Measurements from ENCODE around the gene PSG11.
"Not testable (repeated sequence)": the region's sequence is repeated elsewhere in the genome, so short reads cannot be mapped to it uniquely, and the experiment has no call there.

The PSG11 gene

DNA sequence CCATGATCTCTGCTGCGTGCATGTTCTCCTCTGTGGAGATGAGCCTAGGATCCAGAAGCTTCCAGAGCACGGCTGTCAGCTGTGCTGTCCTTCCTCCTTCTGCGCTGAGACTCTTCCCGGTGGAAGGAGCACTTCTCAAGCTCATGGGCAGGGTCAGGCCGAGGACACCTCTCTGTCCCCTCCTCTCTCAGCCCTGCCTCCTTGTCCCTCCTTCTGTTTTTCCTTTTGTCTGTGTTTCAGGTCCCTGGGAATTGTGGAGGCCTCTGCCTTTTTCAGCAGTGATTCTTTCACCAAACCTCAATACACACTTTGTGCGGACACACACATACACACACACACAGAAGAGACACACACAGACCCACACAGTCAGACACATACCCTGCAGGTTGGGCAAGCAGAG, at the start of gene PSG11:
Gene PSG11 (minus strand): TSS at position 101 of the 400 bp plus-strand sequence. CDS start 97 bp downstream, at position 4.
- not testable (repeated sequence) for DNase-seq

DNA sequence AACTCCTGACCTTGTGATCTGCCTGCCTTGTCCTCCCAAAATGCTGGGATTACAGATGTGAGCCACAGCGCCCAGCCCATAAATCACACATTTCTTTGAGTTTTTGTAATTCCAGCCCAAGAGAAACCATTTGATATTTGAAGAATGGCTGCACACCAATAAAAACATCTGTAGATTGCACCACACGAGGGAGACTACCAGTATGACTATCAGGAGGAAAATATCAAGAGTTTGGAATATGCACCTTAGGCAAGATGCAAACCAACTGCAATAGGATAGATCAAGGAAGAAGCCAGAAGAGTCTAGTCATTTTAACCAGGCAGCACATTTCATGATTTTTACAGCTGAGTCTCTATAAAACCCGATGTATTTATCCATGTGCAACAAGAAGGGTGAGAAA, 36.1 kb upstream of the PSG11 start:
- DNase-seq: not testable (repeated sequence)

DNA sequence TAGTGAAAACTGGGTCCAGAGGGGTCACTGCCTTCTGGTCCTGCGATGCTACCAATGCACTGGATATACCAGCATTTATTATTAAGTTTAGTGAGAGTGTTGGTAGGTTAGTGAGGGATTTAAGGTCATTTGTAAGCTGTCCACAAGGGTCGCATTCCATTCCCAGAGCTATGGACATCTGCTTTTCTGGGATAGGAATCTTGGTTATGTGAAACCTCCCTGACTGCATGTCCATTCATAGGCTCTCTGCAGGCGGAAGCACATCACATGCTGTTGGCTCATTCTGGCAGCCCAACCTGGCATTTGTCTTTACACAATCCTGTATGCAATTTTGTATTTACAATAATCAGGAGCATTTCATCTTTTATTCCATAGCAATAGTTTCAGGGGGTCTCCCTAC, 35.1 kb upstream of the PSG11 start:
- DNase-seq: not testable (repeated sequence)

DNA sequence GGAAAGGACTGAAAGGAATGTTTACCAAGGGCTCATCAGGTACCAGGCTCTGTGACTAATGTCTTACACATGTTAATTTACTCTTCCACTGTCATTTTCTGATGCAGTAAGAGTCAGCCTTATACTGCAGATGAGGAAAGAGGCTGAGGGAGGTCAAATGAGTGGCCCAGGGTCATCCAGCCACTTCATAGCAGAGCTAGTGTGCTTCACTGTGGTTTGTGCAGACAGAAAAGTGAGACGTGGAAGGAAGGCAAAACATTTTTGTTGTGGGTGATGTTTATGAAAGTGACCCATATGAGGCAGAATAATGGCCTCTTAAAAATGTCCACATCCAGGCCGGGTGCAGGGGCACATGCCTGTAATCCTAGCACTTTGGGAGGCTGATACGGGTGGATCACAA, 34.0 kb upstream of the PSG11 start:
- DNase-seq: not testable (repeated sequence)

DNA sequence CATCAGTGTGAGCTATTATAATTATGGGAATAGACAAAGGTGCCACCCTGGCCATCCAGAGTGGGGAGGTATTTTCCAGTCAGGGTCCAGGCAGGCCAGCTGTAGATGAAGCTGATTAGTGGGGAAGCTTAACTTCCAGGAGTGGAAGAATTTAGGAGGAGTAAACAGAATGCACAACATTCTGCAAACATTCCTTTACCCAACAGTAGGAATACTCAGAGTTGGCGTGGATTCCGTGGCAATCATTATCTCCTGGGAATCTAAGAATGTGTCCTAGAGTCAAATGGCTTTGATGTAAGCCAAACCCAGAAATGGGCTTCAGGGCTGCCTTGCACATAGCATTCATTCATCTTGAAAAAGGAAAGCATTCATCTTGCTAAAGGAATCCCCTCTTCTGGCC, 33.2 kb upstream of the PSG11 start:
- not testable (repeated sequence) for DNase-seq

DNA sequence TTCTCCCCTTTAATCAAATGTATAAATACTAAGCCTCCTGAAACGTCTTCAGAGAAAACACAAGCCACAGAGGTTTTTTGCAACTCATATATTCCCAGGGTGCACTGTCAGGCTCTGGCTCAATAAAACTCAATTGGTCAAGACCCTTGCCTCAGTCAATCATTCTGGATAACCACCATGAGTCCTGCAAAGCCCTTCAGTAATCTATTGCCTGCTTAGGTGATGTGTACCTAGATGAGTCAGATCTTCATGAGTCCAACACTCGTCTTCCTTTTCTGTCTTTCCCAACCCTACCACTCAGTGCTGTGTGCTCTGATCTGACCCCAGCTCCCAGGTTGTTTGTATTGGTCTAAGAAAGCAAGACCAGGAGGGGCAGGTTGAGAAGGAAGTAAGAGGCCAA, 32.2 kb upstream of the PSG11 start:
- DNase-seq: not testable (repeated sequence)

DNA sequence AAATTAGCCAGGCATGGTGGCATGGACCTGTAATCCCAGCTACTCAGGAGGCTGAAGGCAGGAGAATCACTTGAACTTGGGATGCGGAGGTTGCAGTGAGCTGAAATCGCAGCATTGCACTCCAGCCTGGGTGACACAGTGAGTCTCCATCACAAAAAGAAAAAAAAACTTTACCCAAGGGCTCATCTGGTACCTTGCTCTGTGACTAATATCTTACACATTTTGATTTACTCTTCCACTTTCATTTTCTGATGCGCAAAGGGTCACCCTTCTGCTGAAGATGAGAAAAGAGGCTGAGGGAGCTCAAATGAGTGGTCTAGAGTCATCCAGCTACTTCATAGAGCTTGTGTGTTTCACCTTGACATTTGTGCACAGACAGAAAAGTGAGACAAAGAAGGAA, 21.7 kb upstream of the PSG11 start:
- not testable (repeated sequence) for DNase-seq

DNA sequence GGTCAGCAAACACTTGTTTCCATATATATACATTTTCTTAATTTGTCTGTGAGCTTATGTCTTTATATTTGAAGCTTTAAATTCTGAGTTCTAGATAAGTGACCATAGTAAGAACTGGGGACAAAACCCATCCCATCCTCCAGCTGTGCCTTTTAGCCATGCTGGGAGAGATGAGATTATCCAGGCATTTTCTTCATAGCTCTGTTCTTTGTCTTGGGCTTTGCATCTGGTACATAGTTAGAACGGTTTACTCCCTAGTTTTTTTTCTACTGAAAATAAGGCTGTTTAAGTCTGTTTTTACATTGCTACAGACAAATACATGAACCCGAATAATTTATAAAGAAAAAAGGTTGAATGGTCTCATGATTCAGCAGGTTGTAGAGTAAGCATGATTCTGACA, 20.3 kb upstream of the PSG11 start:
- not testable (repeated sequence) for DNase-seq

DNA sequence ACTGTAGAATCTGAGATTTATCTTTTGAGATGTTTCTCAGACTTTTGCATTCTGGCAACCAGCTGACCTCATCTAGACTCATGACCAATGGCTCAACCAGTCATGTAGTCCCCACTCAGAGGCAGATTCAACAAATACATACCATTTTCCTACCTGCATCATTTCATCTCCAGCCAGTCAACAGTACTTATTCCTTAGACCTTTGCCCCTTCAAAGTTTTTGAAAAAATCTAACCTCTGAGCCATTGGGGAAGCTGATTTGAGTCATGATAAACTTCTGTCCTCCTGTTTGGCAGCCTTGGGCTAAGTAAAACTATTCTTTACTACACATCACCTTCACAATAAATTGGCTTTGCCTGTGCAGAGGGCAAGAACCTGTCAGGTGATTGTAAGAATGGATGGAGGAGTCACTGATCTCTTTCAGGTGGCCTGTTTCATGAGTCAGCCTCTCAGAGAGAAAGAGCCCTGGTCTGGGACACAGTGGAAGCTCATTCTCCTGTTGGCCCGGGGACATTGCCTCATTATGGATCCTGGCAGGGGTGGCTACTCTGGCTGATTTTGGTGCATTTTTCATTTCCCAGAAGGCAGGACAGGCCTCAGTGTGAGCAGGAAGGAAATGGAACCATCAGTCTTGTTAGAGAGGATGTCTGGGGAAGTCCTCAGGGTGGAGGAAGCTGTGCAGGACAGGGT, 17.4 kb upstream of the PSG11 start:
- not testable (repeated sequence) for DNase-seq

DNA sequence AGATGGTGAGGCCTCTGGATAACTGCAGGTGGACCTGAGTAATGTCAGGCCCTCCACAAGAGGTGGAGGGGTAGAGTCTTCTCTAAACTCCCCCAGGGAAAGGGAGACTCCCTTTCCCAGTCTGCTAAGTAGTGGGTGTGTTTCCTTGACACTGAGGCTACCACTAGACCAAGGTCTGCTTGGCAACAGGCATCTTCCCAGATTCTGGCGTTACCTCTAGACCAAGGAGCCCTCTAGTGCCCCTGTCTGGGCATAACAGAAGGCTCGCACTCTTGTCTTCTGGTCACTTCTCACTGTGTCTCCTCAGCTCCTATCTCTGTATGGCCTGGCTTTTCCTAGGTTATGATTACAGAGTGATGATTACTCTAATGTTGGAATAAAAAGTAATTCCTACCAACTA, 5.4 kb upstream of the PSG11 start:
- DNase-seq: not testable (repeated sequence)

DNA sequence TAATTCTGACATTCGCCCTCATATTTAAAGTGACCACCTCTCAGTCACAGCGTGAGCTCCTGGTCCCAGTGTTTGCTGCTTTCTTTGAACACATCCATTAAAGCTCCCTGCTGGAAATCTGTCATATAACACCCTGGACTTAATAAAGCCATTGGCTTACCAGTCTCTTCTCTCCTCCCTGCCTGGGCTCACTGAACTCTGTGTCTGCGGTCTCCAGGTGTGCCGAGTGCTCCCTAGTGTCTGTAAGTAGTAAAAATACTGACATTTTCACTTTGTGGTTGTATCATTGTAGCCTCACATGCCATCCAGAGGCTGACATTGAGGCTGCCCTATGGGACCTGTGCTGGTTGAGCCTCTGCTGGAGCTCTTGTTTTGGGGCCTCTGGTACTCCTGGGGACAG, 2.6 kb upstream of the PSG11 start:
- no peak for DNase-seq

DNA sequence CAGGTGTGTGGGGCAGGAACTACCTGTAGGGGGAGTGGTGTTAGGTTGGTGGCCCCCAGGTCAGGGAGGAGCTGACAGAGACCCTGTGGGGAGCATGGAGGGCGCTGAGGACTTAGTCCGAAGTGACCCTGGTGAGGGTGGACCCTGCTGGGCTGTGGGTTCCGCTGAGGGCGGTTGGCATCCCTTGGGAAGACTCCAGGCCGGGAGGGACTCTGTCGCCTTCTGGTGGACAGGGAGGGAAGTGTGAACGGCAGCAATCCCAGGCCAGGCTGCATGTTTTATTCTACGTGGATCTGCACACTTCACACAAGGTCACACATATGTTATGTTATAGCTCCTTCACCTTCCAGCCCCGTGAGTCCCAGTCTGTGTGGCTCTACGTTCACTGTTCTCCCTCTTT, 1.7 kb upstream of the PSG11 start:
- DNase-seq: not testable (repeated sequence)

DNA sequence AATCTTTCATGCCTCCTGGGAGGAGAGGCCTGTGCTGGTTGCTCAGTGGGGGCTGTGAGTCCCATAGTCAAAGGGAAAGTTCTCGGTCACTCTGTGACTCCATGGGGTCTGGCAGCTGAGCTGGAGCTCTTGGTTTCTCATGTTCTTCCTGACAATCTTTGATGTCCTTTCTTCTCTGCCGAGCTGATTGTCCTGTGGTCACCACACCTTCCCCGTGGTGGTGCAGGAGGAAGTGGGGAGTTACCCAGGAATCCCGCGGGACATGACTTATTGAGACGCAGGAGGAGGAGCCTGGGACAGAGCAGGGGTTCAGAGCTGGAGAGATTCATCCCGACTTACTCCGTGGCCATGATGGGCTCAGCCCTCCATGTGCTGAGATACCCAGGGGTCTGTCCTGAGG, 792 bp upstream of the PSG11 start:
- DNase-seq: not testable (repeated sequence)

DNA sequence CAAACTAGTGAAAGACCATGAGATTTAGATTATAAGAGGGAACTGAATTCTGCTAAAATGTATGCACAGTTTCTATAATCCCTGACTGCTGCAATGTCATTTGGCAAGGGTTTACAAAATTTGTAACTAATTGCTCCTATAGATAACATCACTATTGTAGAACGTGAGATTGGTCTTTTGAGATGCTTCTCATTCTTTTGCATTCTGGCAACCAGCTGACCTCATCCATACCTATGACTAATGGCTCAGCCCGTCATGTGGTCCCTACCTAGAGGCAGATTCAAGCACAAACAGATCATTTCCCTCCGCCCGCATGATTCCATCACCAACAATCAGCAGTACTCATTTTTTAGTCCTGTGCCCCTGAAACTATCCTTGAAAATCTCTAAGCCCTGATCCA, 4.2 kb downstream of the PSG11 start:
- DNase-seq: not testable (repeated sequence)

DNA sequence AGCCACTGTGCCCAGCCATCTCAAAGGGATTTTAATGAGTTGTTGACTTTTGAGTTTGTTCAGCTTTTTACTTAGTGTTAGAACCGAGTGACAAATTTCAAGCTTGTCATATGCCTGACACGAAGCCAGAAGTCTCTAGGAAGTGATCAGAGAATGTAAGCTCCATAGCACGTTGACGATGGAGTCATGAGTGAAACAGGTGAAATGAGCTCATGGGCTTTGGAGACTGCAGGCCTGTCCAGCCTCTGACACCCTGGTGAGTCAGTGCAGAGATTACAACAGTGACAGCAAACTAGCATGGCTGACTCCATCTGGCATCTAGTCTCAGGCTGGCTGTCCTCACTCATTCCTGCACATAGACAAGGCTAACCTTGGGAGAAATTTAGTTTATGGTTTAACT, 4.6 kb downstream of the PSG11 start:
- DNase-seq: not testable (repeated sequence)

DNA sequence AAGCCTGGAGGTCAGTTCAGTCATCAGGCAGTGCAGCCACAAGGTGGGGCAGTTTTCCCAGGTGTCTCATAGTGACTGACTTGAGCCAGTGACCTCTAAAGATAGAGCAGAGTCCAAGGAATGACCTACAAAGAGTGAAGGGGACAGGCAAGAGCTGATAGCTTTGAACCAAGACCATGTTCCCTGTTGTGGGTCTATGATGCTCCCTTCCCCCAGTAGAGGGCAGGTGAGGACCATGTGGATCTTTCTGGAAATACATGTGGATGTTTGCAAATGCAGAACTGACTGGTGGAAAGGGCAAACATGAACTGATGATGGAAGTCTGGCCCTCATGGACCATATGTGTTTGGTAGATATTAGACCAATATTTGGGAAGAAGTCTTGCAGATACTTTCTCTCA, 6.7 kb downstream of the PSG11 start:
- not testable (repeated sequence) for DNase-seq

DNA sequence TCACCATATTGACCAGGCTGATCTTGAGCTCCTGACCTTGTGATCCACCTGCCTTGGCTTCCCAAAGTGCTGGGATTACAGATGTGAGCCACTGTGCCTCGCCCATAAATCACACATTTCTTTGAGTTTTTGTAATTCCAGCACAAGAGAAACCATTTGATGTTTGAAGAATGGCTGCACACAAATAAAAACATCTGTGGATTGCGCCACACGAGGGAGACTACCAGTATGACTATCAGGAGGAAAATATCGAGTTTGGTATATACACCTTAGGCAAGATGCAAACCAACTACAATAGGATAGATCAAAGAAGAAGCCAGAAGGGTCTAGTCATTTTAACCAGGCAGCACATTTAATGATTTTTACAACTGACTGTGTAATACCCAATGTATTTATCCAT, 20.4 kb downstream of the PSG11 start:
- DNase-seq: not testable (repeated sequence)

DNA sequence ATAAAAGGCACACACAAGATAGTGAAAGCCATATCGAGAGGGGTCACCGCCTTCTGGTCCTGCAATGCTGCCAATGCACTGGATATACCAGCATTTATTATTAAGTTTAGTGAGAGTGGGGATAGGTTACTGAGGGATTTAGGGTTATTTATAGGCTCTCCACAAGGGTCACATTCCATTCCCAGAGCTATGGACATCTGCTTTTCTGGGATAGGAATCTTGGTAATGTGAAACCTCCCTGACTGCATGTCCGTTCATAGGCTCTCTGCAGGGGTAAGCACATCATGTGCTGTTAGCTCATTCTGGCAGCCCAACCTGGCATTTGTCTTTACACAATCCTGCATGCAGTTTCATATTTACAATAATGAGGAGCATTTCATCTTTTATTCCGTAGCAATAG, 21.4 kb downstream of the PSG11 start:
- DNase-seq: not testable (repeated sequence)

DNA sequence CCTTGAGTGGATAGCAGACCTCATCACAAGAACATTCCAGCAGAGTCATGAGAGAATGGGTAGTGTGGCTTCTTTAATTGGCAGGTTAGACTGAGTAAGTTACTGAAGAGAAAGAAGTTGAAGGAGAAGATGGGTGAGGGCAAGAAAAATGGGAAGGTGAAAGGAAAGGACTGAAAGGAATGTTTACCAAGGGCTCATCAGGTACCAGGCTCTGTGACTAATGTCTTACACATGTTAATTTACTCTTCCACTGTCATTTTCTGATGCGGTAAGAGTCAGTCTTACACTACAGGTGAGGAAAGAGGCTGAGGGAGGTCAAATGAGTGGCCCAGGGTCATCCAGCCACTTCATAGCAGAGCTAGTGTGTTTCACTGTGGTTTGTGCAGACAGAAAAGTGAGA, 22.6 kb downstream of the PSG11 start:
- DNase-seq: not testable (repeated sequence)

DNA sequence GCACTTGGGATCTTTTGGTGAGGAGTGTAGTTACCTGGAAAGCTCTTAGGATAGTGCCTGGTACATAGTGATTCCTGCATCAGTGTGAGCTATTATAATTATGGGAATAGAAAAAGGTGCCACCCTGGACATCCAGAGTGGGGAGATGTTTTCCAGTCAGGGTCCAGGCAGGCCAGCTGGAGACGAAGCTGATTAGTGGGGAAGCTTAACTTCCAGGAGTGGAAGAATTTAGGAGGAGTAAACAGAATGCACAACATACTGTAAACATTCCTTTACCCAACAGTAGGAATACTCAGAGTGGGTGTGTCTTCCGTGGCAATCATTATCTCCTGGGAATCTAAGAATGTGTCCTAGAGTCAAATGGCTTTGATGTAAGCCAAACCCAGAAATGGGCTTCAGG, 23.3 kb downstream of the PSG11 start:
- not testable (repeated sequence) for DNase-seq

DNA sequence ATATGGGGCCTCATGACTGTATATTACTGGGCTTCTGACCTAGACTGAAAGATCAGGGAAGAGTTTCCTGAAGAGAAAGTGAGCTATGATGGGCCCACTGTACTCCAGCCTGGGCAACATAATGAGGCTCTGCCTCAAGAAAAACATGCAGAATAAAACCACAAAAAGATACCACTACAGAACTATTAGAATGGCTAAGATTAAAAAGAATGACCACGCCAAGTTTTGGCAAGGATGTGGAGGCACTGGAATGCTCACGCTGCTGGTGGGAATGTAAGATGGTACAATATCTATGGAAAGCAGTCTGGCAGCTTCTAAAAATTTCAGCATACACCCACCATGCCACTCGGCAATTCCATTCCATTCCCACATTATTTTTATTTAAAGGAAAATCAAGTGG, 30.1 kb downstream of the PSG11 start:
- not testable (repeated sequence) for DNase-seq

DNA sequence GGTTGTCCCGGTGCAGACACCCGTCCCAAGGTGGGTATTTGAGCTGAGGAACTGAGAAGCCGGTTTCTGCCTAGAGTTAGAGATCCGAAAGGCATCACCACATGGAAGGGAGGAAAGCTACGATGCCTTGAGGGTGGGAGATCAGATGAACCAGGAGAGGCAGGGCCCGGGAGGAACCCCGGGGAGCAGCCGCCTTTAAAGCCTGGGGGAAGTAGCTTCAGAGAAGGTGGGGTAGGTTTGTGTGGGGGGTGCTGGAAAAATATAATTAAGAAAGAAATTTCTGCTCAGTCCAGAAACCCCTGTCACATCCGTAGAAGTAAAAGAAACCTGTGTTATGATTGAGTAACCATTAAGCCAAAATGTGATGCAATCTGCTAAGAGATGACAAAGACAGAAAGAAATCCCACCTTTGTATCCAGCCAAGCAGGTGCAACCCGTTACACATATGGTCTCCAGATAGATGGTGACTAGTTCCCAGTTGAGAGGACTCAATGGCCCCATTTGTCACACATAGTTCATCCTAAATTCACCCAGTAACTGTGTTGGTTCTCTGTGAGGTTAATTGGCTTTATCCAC, 34.2 kb downstream of the PSG11 start:
- DNase-seq: not testable (repeated sequence)

DNA sequence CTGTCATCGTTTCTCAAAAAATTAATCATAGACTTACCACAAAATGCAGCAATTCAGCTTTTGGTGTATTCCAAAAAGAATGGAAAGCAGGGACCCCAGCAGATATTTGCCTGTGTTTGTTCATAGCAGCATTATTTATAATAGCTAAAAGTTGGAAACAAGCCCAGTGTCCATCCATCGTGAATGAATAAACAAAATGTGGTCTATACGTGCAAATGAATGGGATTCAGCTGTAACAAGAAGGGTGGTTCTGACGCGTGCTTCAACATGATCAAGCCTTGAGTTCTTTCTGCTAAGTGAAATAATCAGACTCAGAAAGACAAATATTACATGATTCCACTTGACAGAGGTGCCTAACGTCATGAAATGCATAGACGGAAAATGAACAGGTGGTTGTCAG, 36.4 kb downstream of the PSG11 start:
- DNase-seq: no peak

DNA sequence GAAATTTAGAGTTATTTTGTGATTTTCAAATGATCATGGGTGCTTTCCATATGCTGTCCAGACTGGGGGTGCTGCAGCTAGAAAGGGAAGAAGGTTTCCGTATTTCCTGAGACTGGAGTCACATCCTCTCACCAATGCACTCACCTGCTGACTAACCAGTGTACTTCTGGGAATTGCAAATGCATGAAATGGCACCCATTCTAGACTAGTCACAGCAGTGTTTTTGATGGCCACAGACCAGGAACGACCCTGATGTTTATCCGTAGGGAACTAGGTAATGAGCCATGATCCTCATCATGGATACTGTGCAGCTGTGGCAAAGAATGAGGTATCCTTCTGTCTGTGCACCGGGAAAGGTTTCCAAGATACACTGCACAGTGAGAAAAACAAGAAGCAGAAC, 37.1 kb downstream of the PSG11 start:
- DNase-seq: not testable (repeated sequence)

DNA sequence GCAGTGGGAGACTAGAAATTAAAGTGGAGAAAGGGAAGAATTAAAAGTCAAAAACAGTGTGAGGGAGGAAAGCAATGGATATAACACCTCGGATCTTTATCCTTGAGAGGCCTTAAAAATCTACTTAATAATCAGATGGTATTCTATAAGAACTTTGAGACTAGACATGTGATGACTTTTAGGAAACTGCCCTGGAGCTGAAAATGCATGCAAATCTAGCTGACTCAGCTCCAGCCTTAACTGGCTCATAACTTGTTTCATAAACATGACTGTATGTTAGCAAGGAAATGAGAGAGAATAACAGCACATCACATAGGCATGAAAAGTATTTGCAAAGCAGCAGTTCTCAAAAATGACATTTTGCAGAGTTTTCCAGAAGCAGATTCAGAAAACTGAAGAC, 38.1 kb downstream of the PSG11 start:
- not testable (repeated sequence) for DNase-seq
